Muscle of arm (tissue), 14 donors: ENCODE results near the gene ACTN4. TPM values are rescaled to one million over a fixed set of nuclear protein-coding genes. Genes with fewer than 3 reads are reported as not detected.
"Not testable (repeated sequence)": the region's sequence is repeated elsewhere in the genome, so short reads cannot be mapped to it uniquely, and the experiment has no call there.

Experiments used
- DNase-seq: peaks from one replicate; pipeline ENCODE4 v3.0.0-alpha.2; 2013
- long read RNA-seq, 11 donors: transcript quantifications; one replicate each; lab custom pipeline, GENCODE V29; 2026
- polyA plus RNA-seq, 12 donors: library from polyadenylated mRNA; unstranded; fragments of 120-200 nt; gene quantifications; one replicate each; pipeline ENCODE4 v1.2.1, GENCODE V29; 2013; ENCODE audit not compliant: insufficient read length in 12 of 12

The ACTN4 gene
- 100 to 1,000 TPM; 116 to 322 (median 196) TPM for polyA plus RNA-seq
- long read RNA-seq, donor 1, full-length matches to known transcripts = 40 of 5,551 reads
- long read RNA-seq, donor 1, partial matches to known transcripts = 5,182 of 5,551 reads
- long read RNA-seq, donor 1, other reads (novel, unspliced or antisense) = 329 of 5,551 reads
- long read RNA-seq, donor 2, full-length matches to known transcripts = 3 of 8 reads
- long read RNA-seq, donor 2, partial matches to known transcripts = 5 of 8 reads
- long read RNA-seq, donor 2, other reads (novel, unspliced or antisense) = 0 of 8 reads
- long read RNA-seq, donor 3, full-length matches to known transcripts = 6 of 76 reads
- long read RNA-seq, donor 3, partial matches to known transcripts = 70 of 76 reads
- long read RNA-seq, donor 3, other reads (novel, unspliced or antisense) = 0 of 76 reads
- long read RNA-seq, donor 4, full-length matches to known transcripts = 3 of 3 reads
- long read RNA-seq, donor 4, partial matches to known transcripts = 0 of 3 reads
- long read RNA-seq, donor 4, other reads (novel, unspliced or antisense) = 0 of 3 reads
- long read RNA-seq, donor 5, full-length matches to known transcripts = 19 of 42 reads
- long read RNA-seq, donor 5, partial matches to known transcripts = 23 of 42 reads
- long read RNA-seq, donor 5, other reads (novel, unspliced or antisense) = 0 of 42 reads
- long read RNA-seq, donor 6, full-length matches to known transcripts = 7 of 7 reads
- long read RNA-seq, donor 6, partial matches to known transcripts = 0 of 7 reads
- long read RNA-seq, donor 6, other reads (novel, unspliced or antisense) = 0 of 7 reads
- long read RNA-seq, donor 7, full-length matches to known transcripts = 2 of 2 reads
- long read RNA-seq, donor 7, partial matches to known transcripts = 0 of 2 reads
- long read RNA-seq, donor 7, other reads (novel, unspliced or antisense) = 0 of 2 reads
- long read RNA-seq, donor 8, full-length matches to known transcripts = 13 of 31 reads
- long read RNA-seq, donor 8, partial matches to known transcripts = 18 of 31 reads
- long read RNA-seq, donor 8, other reads (novel, unspliced or antisense) = 0 of 31 reads
- long read RNA-seq, donor 9, full-length matches to known transcripts = 10 of 73 reads
- long read RNA-seq, donor 9, partial matches to known transcripts = 63 of 73 reads
- long read RNA-seq, donor 9, other reads (novel, unspliced or antisense) = 0 of 73 reads
- long read RNA-seq, donor 10, full-length matches to known transcripts = 15 of 23 reads
- long read RNA-seq, donor 10, partial matches to known transcripts = 8 of 23 reads
- long read RNA-seq, donor 10, other reads (novel, unspliced or antisense) = 0 of 23 reads
- long read RNA-seq, donor 11, full-length matches to known transcripts = 12 of 136 reads
- long read RNA-seq, donor 11, partial matches to known transcripts = 124 of 136 reads
- long read RNA-seq, donor 11, other reads (novel, unspliced or antisense) = 0 of 136 reads

DNA sequence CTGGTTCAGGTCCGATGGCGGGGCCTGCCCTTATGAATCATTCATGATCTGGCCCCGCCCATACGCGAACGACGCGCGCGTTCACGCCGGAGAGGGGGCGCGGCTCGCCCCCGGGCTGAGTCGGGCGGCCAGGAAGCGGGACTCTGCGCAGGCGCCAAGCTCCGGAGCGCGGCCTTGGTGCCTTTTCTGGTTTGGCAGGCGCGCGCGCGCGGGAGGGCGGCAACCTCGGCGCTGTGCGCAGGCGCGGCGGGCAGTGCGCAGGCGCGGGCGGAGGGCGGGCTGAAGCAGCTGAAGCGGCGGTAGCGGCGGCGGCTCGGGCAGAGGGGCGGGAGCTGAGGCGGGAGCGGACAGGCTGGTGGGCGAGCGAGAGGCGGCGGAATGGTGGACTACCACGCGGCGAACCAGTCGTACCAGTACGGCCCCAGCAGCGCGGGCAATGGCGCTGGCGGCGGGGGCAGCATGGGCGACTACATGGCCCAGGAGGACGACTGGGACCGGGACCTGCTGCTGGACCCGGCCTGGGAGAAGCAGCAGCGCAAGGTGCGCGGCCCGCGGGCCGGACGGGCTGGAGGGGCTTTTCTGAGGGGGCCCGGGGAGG lies at the start of gene ACTN4:
TSS of gene ACTN4 (plus strand) at position 282 of the 598 bp plus-strand sequence. CDS start at position 379, 97 bp downstream.
- DNase-seq = peak; percentile 98

DNA sequence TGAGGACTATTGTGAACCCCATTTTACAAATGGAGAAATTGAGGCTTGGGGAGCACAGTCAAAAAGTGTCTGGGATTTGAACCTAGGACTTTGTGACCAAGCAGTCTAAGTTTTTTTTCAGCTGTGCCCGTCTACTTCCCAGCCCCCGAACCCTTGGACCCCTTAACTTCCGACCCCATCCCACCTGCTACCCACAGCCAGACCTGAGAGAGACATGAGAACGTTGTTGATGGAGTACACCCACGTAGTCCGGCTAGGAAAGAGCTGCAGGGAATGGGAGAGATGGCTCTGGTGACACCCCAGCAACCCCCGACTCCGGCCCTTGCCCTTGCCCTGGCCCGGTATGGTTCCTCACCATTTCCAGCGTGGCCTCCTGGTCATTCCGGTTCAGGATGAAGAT lies 47.7 kb upstream of the ACTN4 start:
- no peak for DNase-seq

DNA sequence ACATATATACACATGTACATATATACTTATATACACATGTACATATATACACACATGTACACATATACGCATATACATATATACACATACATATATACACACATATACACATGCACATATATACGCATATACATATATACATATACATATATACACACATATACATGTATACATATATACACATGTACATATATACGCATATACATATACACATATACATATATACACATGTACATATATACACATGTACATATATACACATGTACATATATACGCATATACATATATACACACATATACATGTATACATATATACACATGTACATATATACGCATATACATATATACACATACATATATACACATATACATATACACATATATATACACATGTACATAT lies 44.6 kb upstream of the ACTN4 start:
- not testable (repeated sequence) for DNase-seq

DNA sequence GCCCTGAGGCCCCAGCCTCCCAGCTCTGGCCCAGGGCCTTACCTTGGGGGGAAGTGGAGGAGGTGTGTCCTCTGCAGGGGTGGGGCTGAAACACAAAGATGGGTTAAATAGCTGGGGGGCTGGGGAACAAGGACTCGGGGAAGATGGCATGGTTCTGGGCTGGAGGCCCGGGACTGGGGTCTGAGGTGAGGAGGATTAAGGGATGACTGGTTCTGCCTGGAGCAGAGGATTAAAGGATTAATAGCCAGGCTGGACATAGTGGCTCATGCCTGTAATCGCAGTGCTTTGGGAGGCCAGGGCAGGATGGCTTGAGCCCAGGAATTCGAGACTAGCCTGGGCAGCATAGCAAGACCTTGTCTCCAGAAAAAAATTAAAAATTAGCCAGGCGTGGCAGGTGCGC lies 41.3 kb upstream of the ACTN4 start:
- no peak for DNase-seq

DNA sequence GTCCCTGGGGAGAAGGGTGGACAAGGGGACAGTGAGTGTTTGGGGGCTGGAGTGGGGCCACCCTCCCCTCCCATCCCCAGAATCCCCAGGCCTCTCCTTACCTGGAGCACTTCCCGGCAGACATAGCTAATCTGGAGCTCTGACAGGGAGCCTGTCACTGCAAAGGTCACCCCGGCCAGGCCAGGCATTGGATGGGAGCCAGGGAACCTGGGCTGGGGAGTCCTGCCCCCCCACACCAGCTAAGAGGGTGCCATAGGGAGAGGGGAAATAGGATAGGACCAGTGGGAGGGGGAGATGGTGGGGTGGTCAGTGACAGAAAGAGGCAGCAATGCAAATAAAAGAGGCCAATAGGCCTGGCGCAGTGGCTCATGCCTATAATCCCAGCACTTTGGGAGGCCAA lies 33.2 kb upstream of the ACTN4 start:
- DNase-seq = no peak

DNA sequence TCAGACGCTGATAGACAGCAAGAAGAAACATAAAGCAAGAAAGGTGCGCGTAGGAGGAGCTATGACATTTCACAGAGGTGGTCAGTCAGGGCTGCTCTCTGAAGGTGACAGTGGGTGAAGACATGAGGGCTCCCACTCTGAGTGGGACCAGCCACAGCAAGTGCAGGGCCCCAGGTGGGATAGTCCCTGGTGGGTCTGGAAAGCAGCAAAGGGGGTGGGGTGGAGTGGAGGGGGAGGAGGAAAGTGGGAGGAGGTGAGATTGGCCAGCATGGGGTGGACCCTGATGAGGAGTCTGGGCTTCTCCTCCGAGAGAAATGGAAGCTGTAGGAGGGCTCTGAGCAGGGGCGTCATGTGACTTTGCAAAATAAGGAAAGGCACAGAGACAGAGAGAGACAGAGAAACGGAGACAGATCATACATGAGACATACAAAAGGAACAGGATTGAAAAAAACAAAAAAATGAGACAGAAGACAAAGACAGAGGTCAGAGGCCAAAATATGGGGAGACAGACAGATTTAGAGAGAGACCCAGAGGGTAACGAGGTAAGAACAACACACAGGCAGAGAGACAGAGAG lies 32.4 kb upstream of the ACTN4 start:
- no peak for DNase-seq

DNA sequence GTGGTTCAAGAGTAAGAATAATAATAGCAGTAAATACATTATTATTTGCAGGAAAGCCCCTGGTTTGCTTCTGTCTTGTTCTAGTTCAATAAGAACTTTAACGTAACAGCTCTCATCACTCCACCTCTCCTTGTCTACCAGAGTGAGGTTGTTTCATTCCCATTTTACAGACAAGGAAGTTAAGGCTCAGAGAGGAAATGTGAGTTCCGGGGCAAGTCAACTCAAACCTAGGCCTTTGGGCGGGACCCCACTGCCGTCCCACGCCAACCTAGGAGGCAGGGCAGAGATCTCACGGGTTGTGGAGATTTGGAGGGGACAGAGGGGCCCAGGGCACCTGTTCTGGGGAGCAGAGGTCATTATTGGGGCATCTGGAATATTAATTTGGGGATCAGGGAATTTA lies 31.2 kb upstream of the ACTN4 start:
- no peak for DNase-seq

DNA sequence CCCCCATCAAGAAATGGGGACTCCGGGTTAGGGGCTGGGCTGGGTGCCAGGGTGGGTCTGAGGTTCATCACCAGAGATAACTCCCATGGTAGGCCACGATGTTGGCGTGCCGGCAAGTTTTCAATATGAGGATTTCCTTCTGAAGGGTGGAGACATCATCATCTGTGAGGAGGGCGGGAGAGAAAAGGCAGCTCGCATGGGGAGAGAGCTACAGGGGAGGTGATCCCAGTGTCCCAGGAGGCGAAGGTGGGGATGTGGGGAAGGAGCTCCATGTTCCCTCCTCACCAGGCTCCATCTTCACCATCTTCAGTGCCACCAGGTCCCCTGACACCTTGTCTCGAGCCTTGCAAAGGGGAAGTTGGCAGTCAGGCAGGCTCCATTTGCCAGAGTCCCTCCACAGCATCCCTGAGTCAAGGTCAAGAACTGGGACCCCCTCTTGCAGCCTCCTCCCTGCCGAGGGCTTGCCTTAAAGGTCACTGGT lies 30.1 kb upstream of the ACTN4 start:
- no peak for DNase-seq

DNA sequence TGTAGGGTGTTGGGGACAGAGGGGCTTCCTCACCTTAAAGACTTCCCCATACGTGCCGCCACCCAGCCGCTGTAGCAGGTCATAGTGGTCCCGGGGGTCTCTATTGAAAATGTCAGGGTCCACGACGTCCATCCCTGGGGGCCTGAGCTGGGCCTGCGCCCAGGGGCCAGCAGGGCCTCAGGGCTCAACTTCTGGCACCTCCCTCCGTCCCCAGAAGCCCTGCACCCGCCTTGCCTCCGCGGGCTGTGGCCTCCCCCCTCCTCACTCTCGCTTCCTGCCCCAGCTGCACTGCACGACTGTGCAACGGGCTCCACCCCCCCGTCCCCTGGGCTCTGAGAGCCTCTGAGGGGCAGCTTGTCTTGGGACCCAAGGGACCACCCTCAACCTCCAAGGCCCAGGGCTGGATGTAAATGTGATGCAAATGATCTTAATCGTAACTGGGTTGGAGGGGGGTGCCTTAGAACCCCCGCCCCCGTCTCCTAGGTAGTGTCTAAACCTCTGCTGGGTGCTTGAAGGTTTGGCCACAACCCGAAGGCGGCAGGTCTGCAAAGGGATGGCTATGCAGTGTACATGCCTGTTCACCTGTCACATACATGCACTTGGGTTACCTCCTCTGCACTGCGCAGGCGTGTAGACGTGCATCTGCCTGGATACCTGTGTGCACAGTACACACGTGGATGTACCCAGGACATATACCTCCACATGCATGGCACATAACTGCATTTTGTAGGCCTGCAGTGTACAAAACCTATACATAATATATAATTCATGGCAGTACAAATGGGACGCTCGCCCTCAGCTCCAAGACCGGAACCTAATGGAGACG lies 29.5 kb upstream of the ACTN4 start, which contains the start of gene MAP4K1:
TSS of gene MAP4K1 (minus strand) at position 190 of the 826 bp plus-strand sequence. CDS start at position 132, 58 bp downstream.
- no peak for DNase-seq

DNA sequence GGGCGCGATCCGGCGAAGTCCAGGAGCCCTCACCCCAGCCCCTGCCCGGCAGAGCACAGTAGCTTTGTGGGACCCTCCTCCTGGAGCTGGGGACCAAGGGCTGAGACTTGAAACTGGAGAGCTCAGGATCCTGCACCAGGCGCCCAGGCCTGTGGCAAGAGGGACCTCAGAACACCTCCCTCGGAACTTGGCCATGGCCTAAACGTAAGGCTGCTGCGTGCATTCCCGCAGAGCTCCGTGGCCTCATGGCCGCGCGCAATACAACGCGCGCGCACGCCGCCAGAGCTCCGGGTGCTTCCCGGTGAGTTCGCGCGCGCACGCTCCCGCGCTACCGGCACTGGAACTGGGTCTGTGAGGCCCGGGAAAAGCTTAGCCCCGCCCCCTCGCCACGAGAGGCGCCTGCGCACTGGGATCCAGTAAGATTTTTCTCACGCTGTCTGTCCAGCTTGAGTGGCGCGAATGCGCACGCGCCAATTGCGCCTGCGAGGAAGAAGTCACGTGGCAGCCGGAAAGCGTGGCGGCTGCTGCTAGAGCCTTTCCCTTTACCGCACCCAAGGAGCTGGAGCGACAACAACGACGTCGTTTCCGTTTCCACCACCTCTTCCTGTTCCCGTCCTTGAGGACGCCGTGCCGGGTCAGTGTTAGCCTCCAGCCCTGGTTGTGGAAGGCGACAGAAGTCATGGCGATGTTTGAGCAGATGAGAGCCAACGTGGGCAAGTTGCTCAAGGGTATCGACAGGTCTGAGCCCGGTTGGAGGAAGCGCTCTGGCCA lies 28.7 kb upstream of the ACTN4 start, which contains the start of gene EIF3K:
TSS of gene EIF3K (plus strand) at position 599 of the 771 bp plus-strand sequence. CDS start at position 680, 81 bp downstream.
- peak; percentile 100 for DNase-seq

DNA sequence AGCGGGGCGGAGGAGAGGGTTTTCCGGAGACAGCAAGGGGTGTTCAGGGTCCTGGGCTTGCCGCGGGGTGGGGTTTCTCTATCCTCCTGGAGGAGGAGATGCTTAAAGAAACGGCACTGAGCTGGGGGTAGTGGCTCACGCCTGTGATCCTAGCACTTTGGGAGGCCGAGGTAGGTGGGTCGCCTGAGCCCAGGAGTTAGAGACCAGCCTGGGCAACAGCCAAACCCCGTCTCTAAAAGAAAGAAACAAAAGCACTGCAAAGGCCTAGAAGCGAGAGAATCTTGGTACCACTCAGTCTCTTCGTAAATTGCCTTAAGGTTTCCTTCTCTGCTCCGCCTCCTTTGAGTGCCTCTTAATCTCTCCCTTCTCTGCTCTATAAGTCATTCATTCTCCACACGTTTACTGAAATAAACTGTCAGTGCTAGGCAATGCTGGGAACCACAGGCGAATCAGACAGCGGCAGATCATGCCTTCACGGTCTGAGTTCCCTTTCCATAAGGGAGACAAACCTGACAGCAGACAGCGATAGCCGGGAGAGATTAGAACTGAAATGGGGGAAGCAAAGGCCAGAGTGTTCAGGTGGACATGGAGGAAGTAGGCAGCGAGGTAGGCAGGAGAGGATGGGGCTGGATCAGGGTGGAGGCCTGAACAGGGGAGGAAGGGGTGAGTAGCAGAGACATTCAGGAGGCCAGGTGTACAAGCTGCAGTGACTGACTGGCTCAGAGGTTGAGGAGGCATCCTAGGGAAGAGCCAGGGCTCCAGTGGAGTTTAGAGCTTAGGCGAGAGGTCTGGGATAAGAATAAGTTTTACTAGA lies 27.9 kb upstream of the ACTN4 start:
- DNase-seq = no peak

DNA sequence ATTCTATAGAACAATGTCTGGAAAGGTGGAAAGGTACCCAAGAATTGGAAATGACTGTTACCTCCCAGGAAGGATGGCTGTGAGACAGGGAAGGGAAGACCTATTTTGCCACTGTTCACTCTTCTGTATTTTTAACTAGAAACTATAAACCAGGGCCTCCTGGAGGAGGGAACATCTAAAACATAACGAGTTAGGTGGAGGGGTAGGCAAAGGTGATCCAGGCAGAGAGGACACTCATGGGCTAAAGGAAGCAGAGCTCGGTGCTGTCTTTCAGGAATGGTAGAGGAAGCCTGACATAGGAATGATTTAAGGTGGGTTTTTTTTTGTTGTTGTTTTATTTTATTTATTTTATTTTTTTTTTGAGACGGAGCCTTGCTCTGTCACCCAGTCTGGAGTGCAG lies 22.6 kb upstream of the ACTN4 start:
- no peak for DNase-seq

DNA sequence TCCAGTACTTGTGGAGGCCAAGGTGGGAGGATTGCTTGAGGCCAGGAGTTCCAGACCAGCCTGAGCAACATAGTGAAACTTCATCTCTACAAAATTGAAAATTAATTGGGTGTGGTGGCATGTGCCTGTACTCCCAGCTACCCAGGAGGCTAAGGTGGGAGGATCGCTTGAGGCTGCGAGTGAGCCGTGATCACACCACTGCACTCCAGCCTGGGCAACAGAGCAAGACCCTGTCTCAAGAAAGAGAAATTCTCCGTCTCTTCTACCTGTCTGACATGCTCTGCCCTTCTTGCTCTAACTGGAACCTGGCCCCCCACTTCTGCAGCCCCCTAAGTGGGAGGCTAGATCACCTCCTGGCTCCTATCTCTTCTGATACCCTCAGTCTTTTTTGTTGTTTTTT lies 21.0 kb upstream of the ACTN4 start:
- DNase-seq = no peak

DNA sequence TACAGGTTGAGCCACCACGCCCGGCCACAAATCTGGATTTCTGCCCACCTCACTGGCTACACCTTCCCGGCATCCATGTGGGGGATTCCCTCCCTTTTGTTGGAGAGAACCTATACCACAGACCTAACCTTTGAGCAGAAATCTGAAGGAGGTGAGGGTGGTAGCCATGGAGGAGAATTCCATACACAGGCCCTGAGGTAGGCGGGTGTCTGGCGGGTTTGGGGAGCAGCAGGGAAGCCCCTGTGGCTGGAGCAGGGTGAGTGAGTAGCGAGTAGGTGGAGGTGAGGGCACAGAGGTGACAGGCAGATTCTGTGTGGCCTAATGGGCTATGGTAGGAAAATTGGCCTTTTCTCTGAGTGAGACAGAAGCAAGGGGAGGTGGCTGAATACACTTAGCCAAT lies 17.9 kb upstream of the ACTN4 start:
- DNase-seq = no peak

DNA sequence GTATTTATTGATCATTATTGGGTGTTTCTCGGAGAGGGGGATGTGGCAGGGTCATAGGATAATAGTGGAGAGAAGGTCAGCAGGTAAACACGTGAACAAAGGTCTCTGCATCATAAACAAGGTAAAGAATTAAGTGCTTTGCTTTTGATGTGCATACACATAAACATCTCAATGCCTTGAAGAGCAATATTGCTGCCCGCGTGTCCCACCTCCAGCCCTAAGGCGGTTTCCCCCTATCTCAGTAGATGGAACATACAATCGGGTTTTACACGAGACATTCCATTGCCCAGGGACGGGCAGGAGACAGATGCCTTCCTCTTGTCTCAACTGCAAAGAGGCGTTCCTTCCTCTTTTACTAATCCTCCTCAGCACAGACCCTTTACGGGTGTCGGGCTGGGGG lies 16.1 kb upstream of the ACTN4 start:
- not testable (repeated sequence) for DNase-seq

DNA sequence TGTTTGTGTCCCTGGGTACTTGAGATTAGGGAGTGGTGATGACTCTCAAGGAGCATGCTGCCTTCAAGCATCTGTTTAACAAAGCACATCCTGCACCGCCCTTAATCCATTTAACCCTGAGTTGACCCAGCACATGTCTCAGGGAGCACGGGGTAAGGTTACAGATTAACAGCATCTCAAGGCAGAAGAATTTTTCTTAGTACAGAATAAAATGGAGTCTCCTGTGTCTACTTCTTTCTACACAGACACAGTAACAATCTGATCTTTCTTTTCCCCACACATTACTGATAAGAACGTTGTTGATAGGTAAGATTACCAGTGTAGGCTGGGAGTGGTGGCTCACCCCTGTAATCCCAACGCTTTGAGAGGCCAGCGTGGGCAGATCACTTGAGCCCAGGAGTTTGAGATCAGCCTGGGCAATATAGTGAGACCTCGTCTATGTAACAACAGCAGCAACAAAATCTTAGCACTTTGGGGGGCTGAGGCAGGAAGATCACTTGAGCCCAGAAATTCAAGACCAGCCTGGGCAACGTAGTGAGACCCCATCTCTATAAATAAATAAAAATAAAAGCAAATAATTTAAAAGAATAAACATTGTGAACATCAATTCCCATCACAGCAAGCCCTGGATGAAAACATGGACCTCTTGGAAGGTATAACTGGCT lies 15.5 kb upstream of the ACTN4 start:
- DNase-seq = not testable (repeated sequence)
